ENCODE results near the gene C2orf80.
"Not testable (repeated sequence)": the region's sequence is repeated elsewhere in the genome, so short reads cannot be mapped to it uniquely, and the experiment has no call there.

Gene C2orf80

GRCh38 chr2:208189810-208190503 is at the start of gene C2orf80:
Gene C2orf80, minus strand, starts transcription at chr2:208190030. Its CDS starts 3,044 bp downstream, at chr2:208186986.
- no peak for DNase-seq (ENCODE audit: low read depth in 2 of 2, low spot score in 1 of 2)

- no peak for DNase-seq (ENCODE audit: low read depth in 2 of 2, low spot score in 1 of 2)
Measured at GRCh38 chr2:208235860-208236259, 46.0 kb upstream of the C2orf80 start.

GRCh38 chr2:208234786-208235185 is 45.0 kb upstream of the C2orf80 start:
- no peak for DNase-seq (ENCODE audit: low read depth in 2 of 2, low spot score in 1 of 2)

GRCh38 chr2:208228476-208228875 is 38.6 kb upstream of the C2orf80 start:
- no peak for DNase-seq (ENCODE audit: low read depth in 2 of 2, low spot score in 1 of 2)

- no peak for DNase-seq (ENCODE audit: low read depth in 2 of 2, low spot score in 1 of 2)
Measured at GRCh38 chr2:208227581-208228232, 37.9 kb upstream of the C2orf80 start.

GRCh38 chr2:208224802-208225201 is 35.0 kb upstream of the C2orf80 start:
- no peak for DNase-seq (ENCODE audit: low read depth in 2 of 2, low spot score in 1 of 2)

GRCh38 chr2:208222351-208222750 is 32.5 kb upstream of the C2orf80 start:
- no peak for DNase-seq (ENCODE audit: low read depth in 2 of 2, low spot score in 1 of 2)

GRCh38 chr2:208221873-208222272 is 32.0 kb upstream of the C2orf80 start:
- not testable (repeated sequence) for DNase-seq (ENCODE audit: low read depth in 2 of 2, low spot score in 1 of 2)

- DNase-seq (ENCODE audit: low read depth in 2 of 2, low spot score in 1 of 2), result no peak
Measured at GRCh38 chr2:208210688-208211451, 21.0 kb upstream of the C2orf80 start.

- no peak for DNase-seq (ENCODE audit: low read depth in 2 of 2, low spot score in 1 of 2)
Measured at GRCh38 chr2:208208335-208209085, 18.7 kb upstream of the C2orf80 start.

GRCh38 chr2:208207769-208208168 is 17.9 kb upstream of the C2orf80 start:
- DNase-seq (ENCODE audit: low read depth in 2 of 2, low spot score in 1 of 2), result no peak

- DNase-seq (ENCODE audit: low read depth in 2 of 2, low spot score in 1 of 2), result no peak
Measured at GRCh38 chr2:208204166-208204565, 14.3 kb upstream of the C2orf80 start.

- no peak for DNase-seq (ENCODE audit: low read depth in 2 of 2, low spot score in 1 of 2)
Measured at GRCh38 chr2:208195531-208195930, 5.7 kb upstream of the C2orf80 start.

- no peak for DNase-seq (ENCODE audit: low read depth in 2 of 2, low spot score in 1 of 2)
Measured at GRCh38 chr2:208192611-208193236, 2.9 kb upstream of the C2orf80 start.

GRCh38 chr2:208189069-208189809 is 591 bp downstream of the C2orf80 start:
- no peak for DNase-seq (ENCODE audit: low read depth in 2 of 2, low spot score in 1 of 2)

- DNase-seq (ENCODE audit: low read depth in 2 of 2, low spot score in 1 of 2), result no peak
Measured at GRCh38 chr2:208186893-208187292, 2.9 kb downstream of the C2orf80 start.

GRCh38 chr2:208186465-208186864 is 3.4 kb downstream of the C2orf80 start:
- DNase-seq (ENCODE audit: low read depth in 2 of 2, low spot score in 1 of 2), result no peak

GRCh38 chr2:208183972-208184705 is 5.7 kb downstream of the C2orf80 start:
- no peak for DNase-seq (ENCODE audit: low read depth in 2 of 2, low spot score in 1 of 2)

- no peak for DNase-seq (ENCODE audit: low read depth in 2 of 2, low spot score in 1 of 2)
Measured at GRCh38 chr2:208183526-208183925, 6.3 kb downstream of the C2orf80 start.

Measured in stimulated activated CD8-positive, alpha-beta memory T cell treated with anti-CD3 and anti-CD28 coated beads, Interleukin-4, amount 100 ng/mL, for 1 hour (primary cell).